GM12892 (cell line): ENCODE measurements around the gene WDR38.
A peak's percentile ranks its signal among the peaks of the same experiment; 100 is the strongest.

ENCODE experiments used
- POLR2A ChIP-seq: IDR thresholded peaks from 2 replicates; pipeline ENCODE4 v1.6.1; 2011; ENCODE audit warnings: low read depth, low read length, control low read depth
- POLR2AphosphoS5 ChIP-seq: IDR thresholded peaks from 2 replicates; pipeline ENCODE4 v1.6.1; 2011; ENCODE audit warnings: low read depth, low read length, control low read depth

DNA sequence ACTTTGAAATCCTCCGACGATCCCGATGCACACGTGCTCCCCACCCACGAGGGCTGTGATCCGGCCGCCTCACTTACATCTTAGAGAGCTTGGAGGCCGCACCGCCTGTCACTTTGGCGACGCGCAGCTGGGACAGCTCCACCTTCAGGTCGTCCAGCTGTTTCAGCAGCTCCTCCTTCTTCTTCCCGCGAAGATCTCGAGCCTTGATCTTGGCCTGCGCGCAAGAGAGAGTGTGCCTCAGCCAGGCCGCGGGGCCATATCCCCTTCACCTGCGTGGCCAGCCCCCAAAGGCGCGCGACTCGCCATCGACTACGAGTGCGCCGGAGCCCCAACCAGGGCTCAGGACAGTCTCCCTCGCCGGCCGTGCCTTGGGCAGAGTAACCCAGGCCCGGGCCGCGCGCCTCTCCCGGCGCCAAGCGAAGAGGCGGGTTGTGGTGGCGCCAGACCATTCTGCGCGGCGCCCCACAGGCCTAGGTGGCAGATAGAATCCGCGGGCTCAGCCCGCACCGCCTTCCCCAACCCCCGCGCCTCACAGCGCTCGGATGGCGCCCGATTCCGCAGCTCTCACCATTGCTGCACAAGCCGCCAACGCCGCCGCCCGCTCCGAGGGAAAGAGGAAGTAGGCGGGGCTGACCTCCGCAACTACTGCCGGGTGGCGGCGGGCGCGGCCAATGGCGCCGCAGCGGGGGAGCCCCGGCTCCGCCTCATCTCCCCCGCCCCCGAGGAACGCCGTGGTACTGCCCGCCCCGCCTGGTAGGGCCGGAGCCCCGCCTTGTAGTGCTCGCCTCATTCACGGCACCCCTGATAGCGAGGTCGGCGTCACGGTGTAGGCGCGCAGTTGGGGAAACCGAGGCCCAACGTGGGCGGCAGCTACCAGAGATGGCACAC, 8.3 kb downstream of the WDR38 start, which contains the start of the genes ARPC5L and RPL35:
- TF ChIP-seq POLR2A (peak; percentile 97), POLR2AphosphoS5 (peak; percentile 94)
